HG02970 (cell line): ENCODE results near the gene ANXA2.
"Not testable (repeated sequence)": the region's sequence is repeated elsewhere in the genome, so short reads cannot be mapped to it uniquely, and the experiment has no call there.

Source experiments
- ATAC-seq: cut with Tn5 transposase; IDR thresholded peaks from one replicate; pipeline ENCODE4 v1.9.1; 2021; ENCODE audit warnings: mild to moderate bottlenecking, moderate library complexity, moderate number of reproducible peaks; ENCODE audit not compliant: unreplicated experiment, low FRiP score

Gene ANXA2

GRCh38 chr15:60397772-60398445, at the start of gene ANXA2:
Gene ANXA2 (minus strand): TSS chr15:60397986. CDS start chr15:60386075, 11,911 bp downstream.
- ATAC-seq: peak; percentile 64

- no peak for ATAC-seq
Measured at GRCh38 chr15:60444289-60444912, 46.6 kb upstream of the ANXA2 start.

DNA sequence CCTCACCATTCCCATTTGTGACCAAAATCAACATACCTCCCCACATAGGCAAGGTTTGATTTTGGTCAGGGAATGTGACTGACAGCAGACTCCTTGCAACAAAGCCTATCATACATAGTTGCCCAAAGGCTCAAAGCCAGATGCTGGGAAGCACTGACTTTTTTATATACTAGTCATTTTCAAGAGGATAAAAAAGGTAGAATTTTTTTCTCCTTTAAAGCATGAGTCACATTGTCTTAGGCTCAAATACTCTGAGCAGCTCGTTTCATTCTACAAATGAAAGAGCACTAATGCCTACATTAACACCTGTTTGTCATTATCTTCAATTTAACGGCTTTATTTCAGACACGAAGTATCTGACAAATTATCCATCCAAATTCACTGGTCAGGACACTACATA, 45.0 kb upstream of the ANXA2 start:
- no peak for ATAC-seq

- ATAC-seq: no peak
Measured at GRCh38 chr15:60442031-60442650, 44.4 kb upstream of the ANXA2 start.

- ATAC-seq: no peak
Measured at GRCh38 chr15:60441331-60441730, 43.5 kb upstream of the ANXA2 start.

- ATAC-seq: no peak
Measured at GRCh38 chr15:60438646-60439045, 40.9 kb upstream of the ANXA2 start.

DNA sequence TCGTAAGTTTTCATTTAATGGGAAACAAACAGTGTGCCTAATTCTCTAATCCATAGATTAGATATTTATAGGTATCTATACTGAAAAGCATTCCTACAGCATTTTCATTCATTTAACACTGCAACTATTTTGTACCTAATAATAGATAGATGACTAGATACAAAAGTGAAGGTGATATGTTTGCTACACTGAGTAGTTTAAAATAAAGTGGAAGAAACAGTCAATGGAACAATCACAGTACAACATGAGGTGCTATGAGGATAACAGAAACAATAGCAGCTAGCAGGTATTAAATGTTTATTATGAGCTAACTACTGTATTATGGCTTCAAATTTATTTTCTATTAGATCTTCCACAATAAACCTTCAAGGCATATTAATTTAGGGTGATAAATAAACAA, 31.1 kb upstream of the ANXA2 start:
- no peak for ATAC-seq

DNA sequence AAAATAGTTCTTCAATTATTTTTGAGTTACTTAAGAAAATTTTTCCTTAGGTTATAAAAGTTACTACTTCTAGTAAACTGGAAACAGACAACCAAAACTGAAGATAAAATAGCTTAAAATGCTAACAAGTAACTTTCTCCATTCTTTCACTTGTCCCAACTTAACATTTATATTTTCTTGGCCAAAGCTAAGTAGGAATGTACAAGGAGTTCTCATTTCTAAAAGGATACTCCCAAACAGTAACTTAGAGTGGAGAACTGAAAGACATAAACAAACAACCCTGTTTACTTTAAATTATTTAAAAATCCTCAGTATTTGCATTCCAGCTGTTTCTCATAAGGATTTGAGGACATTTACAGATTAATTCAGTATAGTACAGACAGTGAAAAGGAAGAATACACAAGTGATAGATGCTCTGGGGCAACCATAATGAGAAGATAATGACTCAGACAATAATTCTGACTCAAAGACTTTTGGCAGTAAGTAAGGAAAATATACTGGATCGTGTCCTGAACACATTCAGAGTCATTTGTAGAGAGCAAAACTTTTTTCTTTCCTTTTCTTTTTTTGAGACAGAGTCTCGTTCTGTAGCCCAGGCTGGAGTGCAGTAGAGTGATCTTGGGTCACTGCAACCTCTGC, 29.2 kb upstream of the ANXA2 start:
- ATAC-seq: no peak

- ATAC-seq: no peak
Measured at GRCh38 chr15:60425461-60425860, 27.7 kb upstream of the ANXA2 start.

DNA sequence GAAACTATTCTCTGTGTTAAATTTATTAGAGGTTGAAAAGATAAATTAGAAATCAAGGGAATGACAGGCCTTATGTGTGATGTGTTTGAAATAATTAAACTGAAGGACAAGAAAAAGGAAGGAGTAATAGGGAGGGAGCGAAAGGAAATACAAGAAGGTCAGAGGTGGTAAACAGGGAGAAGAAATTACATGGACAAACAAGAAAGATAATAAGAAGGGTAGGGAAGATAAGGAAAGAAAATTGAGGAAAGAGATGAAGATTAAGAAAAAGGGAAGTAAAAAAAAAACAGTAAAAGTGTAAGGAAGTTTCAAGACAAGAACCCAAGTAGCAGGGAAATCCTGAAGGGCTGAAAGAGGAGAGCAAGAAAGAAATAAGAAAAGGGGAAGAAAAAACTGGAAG, 26.2 kb upstream of the ANXA2 start:
- no peak for ATAC-seq

DNA sequence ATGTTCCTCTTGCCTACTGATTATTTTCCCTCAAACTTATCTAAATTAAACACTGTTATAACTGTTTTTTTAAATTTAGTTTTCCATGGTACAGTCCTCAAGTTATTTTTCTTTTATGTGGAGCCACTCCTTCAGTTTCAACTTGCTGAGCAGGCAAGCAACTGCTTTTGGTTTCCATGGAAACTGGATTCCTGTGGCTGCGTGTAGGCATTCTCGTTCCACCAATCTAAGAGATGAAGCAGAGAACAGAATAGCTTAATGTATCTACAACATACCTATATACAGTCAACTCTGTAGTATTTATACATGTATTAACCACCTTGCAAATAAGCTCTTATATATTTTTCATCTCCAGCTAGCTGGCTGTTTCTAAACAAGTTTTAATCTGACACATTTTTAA, 25.8 kb upstream of the ANXA2 start:
- ATAC-seq: no peak

- no peak for ATAC-seq
Measured at GRCh38 chr15:60421544-60421943, 23.8 kb upstream of the ANXA2 start.

DNA sequence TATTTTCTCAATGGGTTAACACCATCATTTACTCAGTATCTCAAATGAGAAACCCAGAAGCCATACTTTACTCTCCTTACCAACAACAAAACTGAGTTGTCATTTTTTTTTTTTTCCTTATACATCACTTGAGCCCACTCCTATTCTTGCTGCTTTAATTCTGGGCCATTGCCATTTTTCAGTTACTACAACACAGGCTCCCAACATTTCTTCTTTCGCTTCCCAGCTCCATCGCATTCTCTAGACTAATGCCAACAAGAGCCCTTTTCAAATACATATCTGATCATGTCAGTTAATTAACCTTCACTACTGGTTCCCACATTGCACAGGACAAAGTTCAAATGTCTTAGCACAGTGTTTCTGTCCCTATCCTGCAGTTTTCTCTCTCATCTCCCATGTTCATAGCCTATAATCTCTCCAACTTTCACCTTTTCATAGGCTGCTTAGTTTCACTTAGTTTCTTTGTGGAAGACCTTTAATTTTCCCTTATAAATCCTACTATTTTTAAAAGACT, 22.5 kb upstream of the ANXA2 start:
- no peak for ATAC-seq

- no peak for ATAC-seq
Measured at GRCh38 chr15:60419753-60420152, 22.0 kb upstream of the ANXA2 start.

DNA sequence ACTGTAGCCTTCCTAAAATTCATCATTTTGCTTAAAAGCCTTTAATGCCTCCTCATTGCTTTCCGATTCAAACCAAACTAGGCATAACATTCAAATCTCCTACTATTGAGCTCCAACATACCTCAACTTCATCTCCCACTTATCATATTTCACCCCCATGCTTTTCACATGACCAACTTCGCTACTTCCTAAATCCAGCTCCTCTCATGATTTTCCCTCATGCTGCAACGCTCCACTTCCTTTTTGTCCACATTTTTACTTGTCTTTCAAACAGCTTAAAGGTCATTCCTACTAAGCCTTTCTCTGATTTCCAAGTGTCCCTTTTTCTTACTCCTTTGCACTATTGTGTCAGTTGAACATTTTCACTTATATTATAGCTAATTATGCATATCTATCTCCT, 20.3 kb upstream of the ANXA2 start:
- no peak for ATAC-seq

GRCh38 chr15:60417112-60417511, 19.3 kb upstream of the ANXA2 start:
- no peak for ATAC-seq

DNA sequence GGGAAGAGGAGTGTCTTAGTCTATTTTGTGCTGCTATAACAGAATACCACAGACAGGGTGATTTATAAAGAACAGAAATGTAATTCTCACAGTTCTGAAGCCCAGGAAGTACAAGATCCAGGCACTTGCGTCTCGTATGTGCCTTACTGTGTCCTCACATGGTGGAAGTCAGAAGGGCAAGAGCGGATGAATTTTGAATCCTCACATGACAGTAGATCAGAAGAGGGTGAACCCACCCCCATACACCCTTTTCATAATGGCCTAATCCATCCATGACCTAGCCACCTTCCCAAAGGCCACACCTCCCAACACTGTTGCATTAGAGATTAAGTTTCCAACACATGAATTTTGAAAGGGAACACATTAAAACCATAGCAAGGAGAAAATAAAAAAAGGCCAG, 18.7 kb upstream of the ANXA2 start:
- no peak for ATAC-seq

GRCh38 chr15:60414016-60414682, 16.4 kb upstream of the ANXA2 start:
- no peak for ATAC-seq

GRCh38 chr15:60413231-60413824, 15.5 kb upstream of the ANXA2 start:
- no peak for ATAC-seq

GRCh38 chr15:60412807-60413206, 15.0 kb upstream of the ANXA2 start:
- ATAC-seq: not testable (repeated sequence)
